ENCODE measurements around the gene GPBP1.
"Not testable (repeated sequence)": the region's sequence is repeated elsewhere in the genome, so short reads cannot be mapped to it uniquely, and the experiment has no call there.

GPBP1 gene

GRCh38 chr5:57298295-57298984 lies 124.6 kb downstream of the GPBP1 start:
- peak; percentile 61 for DNase-seq

GRCh38 chr5:57298985-57299491 lies 125.2 kb downstream of the GPBP1 start:
- peak; percentile 25 for DNase-seq

- DNase-seq = no peak
These were observed 126.1 kb downstream of the GPBP1 start for GRCh38 chr5:57299986-57300385.

GRCh38 chr5:57302164-57302563 lies 128.3 kb downstream of the GPBP1 start:
- DNase-seq = no peak

- DNase-seq = no peak
These were observed 128.8 kb downstream of the GPBP1 start for GRCh38 chr5:57302643-57303042.

- DNase-seq = no peak
These were observed 130.1 kb downstream of the GPBP1 start for GRCh38 chr5:57303985-57304384.

- no peak for DNase-seq
These were observed 131.1 kb downstream of the GPBP1 start for GRCh38 chr5:57304931-57305330.

- DNase-seq = no peak
These were observed 132.5 kb downstream of the GPBP1 start for GRCh38 chr5:57306359-57306758.

- DNase-seq = no peak
These were observed 133.7 kb downstream of the GPBP1 start for GRCh38 chr5:57307516-57307915.

GRCh38 chr5:57309022-57309421 lies 135.2 kb downstream of the GPBP1 start:
- not testable (repeated sequence) for DNase-seq

GRCh38 chr5:57311251-57311650 lies 137.4 kb downstream of the GPBP1 start:
- no peak for DNase-seq

GRCh38 chr5:57311921-57312735 lies 138.3 kb downstream of the GPBP1 start:
- no peak for DNase-seq

GRCh38 chr5:57313716-57314115 lies 139.9 kb downstream of the GPBP1 start:
- no peak for DNase-seq

Measured in NCI-H1105 (cell line).